Neutrophil (primary cell): Measurements from ENCODE around the gene SQSTM1.

Experiments used
- H3K27ac ChIP-seq: fragments of 200-600 bp; sonication (generic); 2 replicates; pipeline ENCODE4 v1.5.1; 2016; ENCODE audit warnings: mild to moderate bottlenecking, moderate library complexity
- H3K27me3 ChIP-seq: fragments of 200-600 bp; sonication (generic); 2 replicates; pipeline ENCODE4 v1.6.0; 2016; ENCODE audit warnings: mild to moderate bottlenecking
- H3K36me3 ChIP-seq: fragments of 200-600 bp; sonication (generic); 2 replicates; pipeline ENCODE4 v1.5.1; 2017
- H3K4me1 ChIP-seq, 2 experiments: fragments of 200-600 bp in 1 of 2; sonication (generic) in 1 of 2; 1 replicate in 1 of 2; 2 replicates in 1 of 2; pipeline versions ENCODE4 v1.5.1 to v1.6.1; 2013 to 2016; ENCODE audit warnings: low read depth in 1 of 2, low read length in 1 of 2, mild to moderate bottlenecking in 1 of 2, moderate library complexity in 1 of 2; ENCODE audit not compliant: control insufficient read depth in 1 of 2, insufficient read depth in 1 of 2
- H3K4me3 ChIP-seq, 2 experiments: fragments of 200-600 bp in 1 of 2; sonication (generic) in 1 of 2; 1 replicate in 1 of 2; 2 replicates in 1 of 2; pipeline ENCODE4 v1.5.1; 2013 to 2016; ENCODE audit warnings: low read depth in 1 of 2, low read length in 1 of 2, mild to moderate bottlenecking in 1 of 2, moderate library complexity in 1 of 2
- H3K9me3 ChIP-seq: fragments of 200-600 bp; sonication (generic); 2 replicates; pipeline ENCODE4 v1.5.1; 2016
- TF ChIP-seq, protein P1 (sequence below): fragments of 200-600 bp; sonication (generic); IDR thresholded peaks from 2 replicates; pipeline ENCODE4 v1.5.1; 2016; ENCODE audit warnings: antibody characterized with exemption

SQSTM1 gene

GRCh38 chr5:179876610-179876952, 55.9 kb downstream of the SQSTM1 start:
- Histone ChIP-seq H3K9me3 (no peaks in the 10 kb centered on the region), H3K4me1 (no peaks in the 10 kb centered on the region), H3K4me3 (no peak overlapping the region), H3K27me3 (no peaks in the 10 kb centered on the region), H3K36me3 (peaks cover 82% of the 10 kb centered on the region), H3K27ac (no peak overlapping the region)
- TF ChIP-seq, protein P1, sequence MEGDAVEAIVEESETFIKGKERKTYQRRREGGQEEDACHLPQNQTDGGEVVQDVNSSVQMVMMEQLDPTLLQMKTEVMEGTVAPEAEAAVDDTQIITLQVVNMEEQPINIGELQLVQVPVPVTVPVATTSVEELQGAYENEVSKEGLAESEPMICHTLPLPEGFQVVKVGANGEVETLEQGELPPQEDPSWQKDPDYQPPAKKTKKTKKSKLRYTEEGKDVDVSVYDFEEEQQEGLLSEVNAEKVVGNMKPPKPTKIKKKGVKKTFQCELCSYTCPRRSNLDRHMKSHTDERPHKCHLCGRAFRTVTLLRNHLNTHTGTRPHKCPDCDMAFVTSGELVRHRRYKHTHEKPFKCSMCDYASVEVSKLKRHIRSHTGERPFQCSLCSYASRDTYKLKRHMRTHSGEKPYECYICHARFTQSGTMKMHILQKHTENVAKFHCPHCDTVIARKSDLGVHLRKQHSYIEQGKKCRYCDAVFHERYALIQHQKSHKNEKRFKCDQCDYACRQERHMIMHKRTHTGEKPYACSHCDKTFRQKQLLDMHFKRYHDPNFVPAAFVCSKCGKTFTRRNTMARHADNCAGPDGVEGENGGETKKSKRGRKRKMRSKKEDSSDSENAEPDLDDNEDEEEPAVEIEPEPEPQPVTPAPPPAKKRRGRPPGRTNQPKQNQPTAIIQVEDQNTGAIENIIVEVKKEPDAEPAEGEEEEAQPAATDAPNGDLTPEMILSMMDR, result no peak

DNA sequence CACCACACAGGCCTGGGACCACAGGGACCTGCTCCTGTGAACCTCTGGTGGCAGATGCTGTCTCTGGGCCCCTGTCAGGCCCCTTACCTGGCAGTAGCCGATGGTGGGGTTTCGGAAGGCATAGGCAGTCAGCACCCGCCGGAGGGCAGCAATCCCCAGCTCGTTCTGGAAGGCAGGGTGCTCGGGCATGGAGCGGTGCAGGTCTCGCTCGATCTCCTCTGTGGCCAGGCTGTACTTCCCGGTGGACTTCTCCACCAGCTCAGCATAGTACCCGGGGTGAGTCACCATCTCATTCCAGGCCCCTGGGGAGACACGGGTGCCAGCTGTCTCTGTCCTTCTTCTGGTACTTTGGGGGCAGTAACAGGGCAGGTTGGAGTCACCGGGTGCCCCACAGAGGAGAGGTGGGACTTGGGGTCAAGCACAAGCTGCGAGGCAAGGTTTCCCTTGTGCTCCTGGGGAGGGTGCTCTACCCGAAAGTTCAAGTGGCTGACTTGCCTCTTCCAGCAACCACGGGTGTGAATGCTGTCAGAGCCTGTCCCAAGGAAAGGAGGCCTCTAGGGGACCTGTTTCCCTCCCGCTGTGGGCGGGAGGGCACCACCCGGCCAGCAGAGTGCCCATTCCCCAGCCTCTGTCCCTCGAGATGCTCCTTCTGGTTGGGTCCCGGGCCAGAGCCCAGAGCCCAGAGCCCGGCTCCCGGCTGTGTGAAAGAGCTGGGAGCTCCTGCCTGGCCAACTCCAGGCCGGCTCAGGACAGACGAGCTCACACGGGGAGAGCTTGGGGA, 57.7 kb downstream of the SQSTM1 start:
- Histone ChIP-seq H3K27me3 (no peaks in the 10 kb centered on the region), H3K4me3 (no peak overlapping the region), H3K4me1 (no peaks in the 10 kb centered on the region), H3K27ac (no peak overlapping the region), H3K9me3 (no peaks in the 10 kb centered on the region), H3K36me3 (peaks cover 67% of the 10 kb centered on the region)
- TF ChIP-seq, protein P1, result no peak

DNA sequence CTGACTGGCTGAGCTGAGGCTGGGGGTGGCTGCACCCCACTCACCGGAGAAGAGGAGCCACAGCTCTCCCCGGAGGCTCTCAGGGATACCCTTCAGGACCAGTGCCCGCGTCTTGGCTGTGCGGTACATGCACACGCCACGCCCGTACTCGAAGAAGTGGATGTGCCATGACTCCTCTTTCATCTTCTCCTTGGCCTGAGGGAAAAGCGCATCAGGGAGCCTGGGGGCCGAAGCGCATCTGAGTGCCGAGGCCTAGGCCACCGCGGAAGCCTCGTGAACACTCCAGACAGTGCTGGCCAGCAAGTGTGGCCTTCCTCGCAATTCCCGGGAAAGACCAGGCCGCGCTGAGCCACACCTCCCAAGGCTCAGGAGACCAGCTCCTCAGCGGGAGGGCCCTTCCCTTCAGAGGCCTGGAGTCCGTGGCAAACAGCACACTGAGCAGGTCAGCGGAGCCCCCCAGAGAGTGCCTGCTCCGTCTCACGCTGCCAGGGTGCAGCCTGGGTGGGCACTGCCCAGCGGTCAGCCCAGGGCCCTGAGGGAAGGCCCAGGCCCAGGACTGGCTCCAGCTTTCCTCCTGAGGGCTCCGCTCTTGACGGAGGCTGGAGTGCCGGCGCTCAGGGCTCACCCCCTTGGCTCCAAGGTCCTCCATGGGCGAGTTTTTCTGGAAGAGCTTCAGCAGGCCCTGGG, 58.4 kb downstream of the SQSTM1 start:
- no peaks in the 10 kb centered on the region for H3K4me1 ChIP-seq
- TF ChIP-seq, protein P1, result no peak
- no peak overlapping the region for H3K4me3 ChIP-seq
- peaks cover 62% of the 10 kb centered on the region for H3K36me3 ChIP-seq
- no peaks in the 10 kb centered on the region for H3K9me3 ChIP-seq
- no peak overlapping the region for H3K27ac ChIP-seq
- no peaks in the 10 kb centered on the region for H3K27me3 ChIP-seq

DNA sequence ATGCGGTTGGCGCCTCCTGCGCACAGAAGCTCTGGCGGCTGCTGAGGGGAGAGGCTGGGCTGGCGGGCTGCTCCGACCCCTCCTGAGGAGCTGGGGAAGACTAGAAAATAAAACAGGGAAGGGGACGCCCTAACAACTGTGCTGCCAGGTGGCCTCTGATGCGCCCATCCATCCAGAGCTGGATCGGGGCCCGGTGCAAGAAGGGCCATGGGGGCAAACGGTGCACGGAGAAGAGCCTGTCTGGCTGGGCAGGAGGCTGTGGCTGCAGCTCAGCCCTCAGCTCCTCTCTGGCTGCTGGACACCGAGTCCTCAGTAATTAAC, 58.9 kb downstream of the SQSTM1 start:
- no peaks in the 10 kb centered on the region for H3K9me3 ChIP-seq
- TF ChIP-seq, protein P1, result no peak
- H3K4me3 ChIP-seq, result no peak overlapping the region
- H3K27me3 ChIP-seq, result no peaks in the 10 kb centered on the region
- H3K4me1 ChIP-seq, result no peaks in the 10 kb centered on the region
- no peak overlapping the region for H3K27ac ChIP-seq
- peaks cover 62% of the 10 kb centered on the region for H3K36me3 ChIP-seq

GRCh38 chr5:179880066-179880650, 59.5 kb downstream of the SQSTM1 start:
- TF ChIP-seq, protein P1, result no peak
- Histone ChIP-seq H3K4me1 (no peaks in the 10 kb centered on the region), H3K4me3 (no peak overlapping the region), H3K9me3 (no peaks in the 10 kb centered on the region), H3K27ac (no peak overlapping the region), H3K27me3 (no peaks in the 10 kb centered on the region), H3K36me3 (peaks cover 62% of the 10 kb centered on the region)
